Left kidney (tissue), 2 donors: ENCODE results near the gene INPP4A. TPM values are rescaled to one million over a fixed set of nuclear protein-coding genes. Genes with fewer than 3 reads are reported as not detected.

Experiments used
- DNase-seq: peaks from one replicate; pipeline ENCODE4 v3.0.0-alpha.2; 2013
- polyA plus RNA-seq: library from polyadenylated mRNA; unstranded; fragments of 120-200 nt; gene quantifications from one replicate; pipeline ENCODE4 v1.2.1, GENCODE V29; 2013; ENCODE audit not compliant: insufficient read length

The INPP4A gene
- polyA plus RNA-seq, 1 donor, result 26.7 TPM

GRCh38 chr2:98634406-98635092 lies 189.9 kb downstream of the INPP4A start:
- no peak for DNase-seq

GRCh38 chr2:98637401-98638147 lies 192.9 kb downstream of the INPP4A start:
- no peak for DNase-seq

DNA sequence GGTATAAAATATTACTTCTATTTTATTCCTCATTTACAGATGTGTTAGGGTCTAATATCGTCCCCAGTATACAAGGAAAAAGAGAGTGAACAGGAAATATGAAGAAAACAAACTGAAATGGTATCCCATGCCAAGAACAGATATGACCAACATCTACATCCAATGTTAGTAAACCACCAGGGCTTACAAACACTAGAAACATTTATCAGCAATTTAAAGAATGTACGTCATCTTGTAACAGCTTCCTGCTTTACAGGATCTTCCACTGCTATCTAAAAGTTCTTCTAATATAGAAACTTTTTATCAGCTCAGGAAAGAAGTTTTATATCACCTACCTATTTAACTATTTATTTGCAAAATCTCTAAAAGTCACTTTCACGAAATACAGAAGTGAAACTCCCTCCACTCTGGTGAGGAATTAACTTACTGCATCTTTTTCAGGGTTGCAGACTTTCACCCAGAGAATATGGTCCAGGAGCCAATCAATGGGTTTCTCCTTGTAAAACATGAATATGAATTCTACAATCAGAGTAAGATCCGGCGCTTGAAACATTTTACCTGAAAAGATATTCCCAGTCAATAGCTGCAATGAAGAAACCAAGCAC lies 198.9 kb downstream of the INPP4A start:
- no peak for DNase-seq

Other genes starting within 250 kb of the INPP4A start
- gene CNGA3, start 98.4 kb upstream of the INPP4A start, polyA plus RNA-seq, result not detected
- 85.3 TPM for gene COA5, start 163.7 kb downstream of the INPP4A start, polyA plus RNA-seq
- 72.9 TPM for gene UNC50, start 163.7 kb downstream of the INPP4A start, polyA plus RNA-seq